H1 (cell line): ENCODE data around the gene WDR37. TPM values are rescaled to one million over a fixed set of nuclear protein-coding genes. Genes with fewer than 3 reads are reported as not detected.

Experiments
- CTCF ChIA-PET: fragments of 300-600 bp; sonication (Branson Sonifier 250); formaldehyde crosslinking; loops from one replicate; lab custom pipeline; 2021; ENCODE audit not compliant: partially characterized antibody; lab: Charles Lee
- POLR2A ChIA-PET: fragments of 300-600 bp; sonication (Branson Sonifier 250); formaldehyde crosslinking; loops from one replicate; lab custom pipeline; 2021; ENCODE audit warnings: inconsistent platforms; ENCODE audit not compliant: partially characterized antibody; lab: Charles Lee
- DNase-seq, 2 experiments: peaks; one replicate each; pipeline versions ENCODE4 v3.0.0 to v3.0.0-alpha.2; 2010 to 2022; ENCODE audit warnings: low spot score in 2 of 2, low read depth in 1 of 2, mixed read lengths in 1 of 2
- FAIRE-seq: peaks from 2 replicates; lab custom pipeline; 2011; peaks lifted over from hg19 to GRCh38; lab: Jason Lieb, UNC
- H2AFZ ChIP-seq: 2 replicates; pipeline ENCODE4 v1.8.1; 2012; ENCODE audit warnings: low read length, inconsistent platforms
- H2AK5ac ChIP-seq: 2 replicates; pipeline ENCODE4 v1.6.1; 2013; ENCODE audit warnings: low read depth, low read length
- H2BK120ac ChIP-seq: replicated peaks from 2 replicates; pipeline ENCODE3; 2013; ENCODE audit warnings: low read depth, low read length, inconsistent platforms
- H2BK12ac ChIP-seq: 2 replicates; pipeline ENCODE4 v1.6.1; 2013; ENCODE audit warnings: low read depth, low read length
- H2BK15ac ChIP-seq: 2 replicates; pipeline ENCODE4 v1.6.1; 2013; ENCODE audit warnings: low read length
- H2BK20ac ChIP-seq: 2 replicates; pipeline ENCODE4 v1.6.1; 2013; ENCODE audit warnings: low read length
- H2BK5ac ChIP-seq: 2 replicates; pipeline ENCODE4 v1.6.1; 2013; ENCODE audit warnings: low read depth, low read length
- H3K14ac ChIP-seq: 2 replicates; pipeline ENCODE4 v1.6.1; 2013; ENCODE audit warnings: inconsistent platforms; ENCODE audit not compliant: insufficient read length
- H3K18ac ChIP-seq: 2 replicates; pipeline ENCODE4 v1.6.1; 2013; ENCODE audit warnings: low read length; ENCODE audit errors: extremely low read depth
- H3K23ac ChIP-seq: 2 replicates; pipeline ENCODE4 v1.6.1; 2013; ENCODE audit warnings: inconsistent platforms; ENCODE audit not compliant: insufficient read length
- H3K23me2 ChIP-seq: 2 replicates; pipeline ENCODE4 v1.6.1; 2013; ENCODE audit warnings: low read depth, low read length
- H3K27ac ChIP-seq: 2 replicates; pipeline ENCODE4 v1.6.1; 2011; ENCODE audit warnings: low read depth, low read length, inconsistent platforms
- H3K27me3 ChIP-seq, 4 experiments: replicated peaks in 1 of 4; 1 replicate in 1 of 4; 2 replicates in 3 of 4; pipeline versions ENCODE4 v1.6.1 to v1.8.1; 2011 to 2013; ENCODE audit warnings: low read length in 3 of 4, mild to moderate bottlenecking in 3 of 4, inconsistent platforms in 2 of 4, mixed read lengths in 2 of 4, moderate library complexity in 1 of 4; ENCODE audit not compliant: control insufficient read depth in 3 of 4, insufficient read depth in 3 of 4; ENCODE audit errors: extremely low read depth in 1 of 4
- H3K36me3 ChIP-seq, 4 experiments: 2 replicates each; pipeline versions ENCODE4 v1.6.1 to v1.8.1; 2011 to 2013; ENCODE audit warnings: mild to moderate bottlenecking in 4 of 4, low read length in 3 of 4, moderate library complexity in 2 of 4, control low read depth in 1 of 4, inconsistent platforms in 1 of 4; ENCODE audit not compliant: insufficient read depth in 4 of 4, control insufficient read depth in 2 of 4
- H3K4ac ChIP-seq: replicated peaks from 2 replicates; pipeline ENCODE3; 2013; ENCODE audit warnings: low read length, low read depth, mixed read lengths, inconsistent platforms; ENCODE audit not compliant: insufficient read length
- H3K4me1 ChIP-seq, 4 experiments: replicated peaks in 1 of 4; 1 replicate in 1 of 4; 2 replicates in 3 of 4; pipeline versions ENCODE4 v1.6.1 to v1.8.1; 2011 to 2013; ENCODE audit warnings: low read length in 3 of 4, inconsistent platforms in 2 of 4, mixed read lengths in 1 of 4; ENCODE audit not compliant: insufficient read depth in 4 of 4, control insufficient read depth in 3 of 4
- H3K4me2 ChIP-seq, 2 experiments: 2 replicates each; pipeline versions ENCODE4 v1.6.1 to v1.8.1; 2011 to 2013; ENCODE audit warnings: low read depth in 2 of 2, low read length in 2 of 2, control low read depth in 1 of 2, inconsistent platforms in 1 of 2, mild to moderate bottlenecking in 1 of 2; ENCODE audit not compliant: insufficient read depth in 1 of 2
- H3K4me3 ChIP-seq, 4 experiments: fragments of 200-600, 300-600 bp in 1 of 4; sonication (generic), shearing (Covaris generic), sonication (Bioruptor Twin) in 1 of 4; 2 replicates each; pipeline versions ENCODE4 v1.5.1 to v1.8.1; 2011 to 2016; ENCODE audit warnings: low read length in 4 of 4, low read depth in 3 of 4, control low read depth in 2 of 4, inconsistent platforms in 2 of 4, mild to moderate bottlenecking in 2 of 4, mixed read lengths in 1 of 4, moderate library complexity in 1 of 4; ENCODE audit not compliant: insufficient read depth in 2 of 4; ENCODE audit errors: extremely low read depth in 1 of 4
- H3K56ac ChIP-seq: replicated peaks from 2 replicates; pipeline ENCODE3; 2013; ENCODE audit warnings: low read depth, mild to moderate bottlenecking, mixed read lengths, low read length, inconsistent platforms; ENCODE audit not compliant: insufficient read length
- H3K79me1 ChIP-seq: 2 replicates; pipeline ENCODE4 v1.6.1; 2013; ENCODE audit warnings: low read depth, low read length, control low read depth
- H3K79me2 ChIP-seq, 2 experiments: 2 replicates each; pipeline versions ENCODE4 v1.6.1 to v1.8.1; 2012 to 2013; ENCODE audit warnings: low read length in 2 of 2, mild to moderate bottlenecking in 2 of 2, inconsistent platforms in 1 of 2; ENCODE audit not compliant: insufficient read depth in 2 of 2, control insufficient read depth in 1 of 2
- H3K9ac ChIP-seq, 4 experiments: replicated peaks in 1 of 4; 1 replicate in 1 of 4; 2 replicates in 3 of 4; pipeline versions ENCODE4 v1.6.1 to v1.8.1; 2011 to 2013; ENCODE audit warnings: low read depth in 3 of 4, low read length in 3 of 4, control low read depth in 2 of 4, mild to moderate bottlenecking in 2 of 4, moderate library complexity in 2 of 4, inconsistent platforms in 1 of 4; ENCODE audit errors: extremely low read depth in 1 of 4
- H3K9me3 ChIP-seq, 2 experiments: 2 replicates each; pipeline versions ENCODE4 v1.6.1 to v1.8.1; 2012 to 2013; ENCODE audit warnings: mild to moderate bottlenecking in 2 of 2, moderate library complexity in 2 of 2, control low read depth in 1 of 2, inconsistent platforms in 1 of 2, low read depth in 1 of 2, low read length in 1 of 2, mixed read lengths in 1 of 2; ENCODE audit not compliant: insufficient read depth in 2 of 2
- H4K20me1 ChIP-seq, 2 experiments: replicated peaks in 1 of 2; 2 replicates each; pipeline versions ENCODE3 to v1.8.1; 2011 to 2013; ENCODE audit warnings: inconsistent platforms in 2 of 2, low read length in 2 of 2, mild to moderate bottlenecking in 1 of 2; ENCODE audit not compliant: insufficient read depth in 2 of 2, control insufficient read depth in 1 of 2
- H4K5ac ChIP-seq: 2 replicates; pipeline ENCODE4 v1.6.1; 2013; ENCODE audit warnings: low read length, low read depth, mixed read lengths, inconsistent platforms; ENCODE audit not compliant: insufficient read length
- H4K8ac ChIP-seq: 2 replicates; pipeline ENCODE4 v1.8.0; 2013; ENCODE audit warnings: mild to moderate bottlenecking, moderate library complexity, low read length, inconsistent platforms; ENCODE audit not compliant: insufficient read depth; ENCODE audit errors: extremely low read depth
- H4K91ac ChIP-seq: replicated peaks from 2 replicates; pipeline ENCODE3; 2013; ENCODE audit warnings: low read length, mixed read lengths, inconsistent platforms; ENCODE audit not compliant: insufficient read length
- ASH2L ChIP-seq: fragments of 200-600, 300-600 bp; sonication (generic); IDR thresholded peaks from one replicate; pipeline ENCODE4 v1.7.1; 2017; ENCODE audit warnings: low read length
- BRCA1 ChIP-seq: IDR thresholded peaks from 2 replicates; pipeline ENCODE4 v1.6.1; 2012; ENCODE audit warnings: low read depth, low read length, improper control_type of control experiment
- CBX5 ChIP-seq: fragments of 300-800, 300-1000 bp; sonication (generic); IDR thresholded peaks from 2 replicates; pipeline ENCODE4 v1.7.1; 2016; ENCODE audit warnings: antibody characterized with exemption, low read length, low read depth
- CREB1 ChIP-seq: IDR thresholded peaks from 2 replicates; pipeline ENCODE4 v1.6.1; 2012; ENCODE audit warnings: inconsistent platforms
- HDAC6 ChIP-seq: IDR thresholded peaks from one replicate; pipeline ENCODE4 v1.7.1; 2012; ENCODE audit warnings: low read depth, mild to moderate bottlenecking, inconsistent platforms, low read length, moderate library complexity
- MAFK ChIP-seq: IDR thresholded peaks from 2 replicates; pipeline ENCODE4 v1.6.1; 2012; ENCODE audit warnings: low read depth, mild to moderate bottlenecking, improper control_type of control experiment, low read length
- POU5F1 ChIP-seq: IDR thresholded peaks from 2 replicates; pipeline ENCODE4 v1.6.1; 2011; ENCODE audit warnings: low read depth, mild to moderate bottlenecking, low read length, moderate library complexity
- RNF2 ChIP-seq: fragments of 200-900, 300-1000 bp; sonication (generic); IDR thresholded peaks from 2 replicates; pipeline ENCODE4 v1.7.1; 2016; ENCODE audit warnings: borderline replicate concordance, low read depth, mild to moderate bottlenecking, antibody characterized with exemption, low read length; ENCODE audit not compliant: poor library complexity, severe bottlenecking; ENCODE audit errors: missing control alignments
- SP1 ChIP-seq: IDR thresholded peaks from 2 replicates; pipeline ENCODE4 v1.6.1; 2011; ENCODE audit warnings: low read depth, low read length
- TBP ChIP-seq: IDR thresholded peaks from 2 replicates; pipeline ENCODE4 v1.6.1; 2011; ENCODE audit warnings: low read depth, low read length, improper control_type of control experiment
- WGBS, 2 experiments: shearing (Covaris generic) in 1 of 2; methylation state at CpG; one replicate each; pipeline versions ENCODE4 v1.1.6 to v1.1.7; 2013 to 2015; ENCODE audit warnings: low lambda C conversion rate in 2 of 2, mixed read lengths in 2 of 2, inconsistent platforms in 1 of 2, low coverage in 1 of 2, missing lambda C conversion rate in 1 of 2; ENCODE audit not compliant: insufficient replicate concordance in 2 of 2, insufficient coverage in 1 of 2, insufficient read length in 1 of 2; ENCODE audit errors: extremely low coverage in 1 of 2, missing lambda C conversion rate in 1 of 2; 5-methylcytosine and 5-hydroxymethylcytosine counted together
- polyA plus RNA-seq, 7 experiments: library from polyadenylated mRNA; depleted of rRNA in 3 of 7; stranded (reverse) in 5 of 7; unstranded in 2 of 7; fragments of >200 nt in 5 of 7; fragments of 200-250 nt in 2 of 7; gene quantifications; 1 replicate in 5 of 7; 2 replicates in 1 of 7; 4 replicates in 1 of 7; pipeline versions ENCODE4 v1.2.1 to v1.2.3, GENCODE V29; 2011 to 2013; ENCODE audit warnings: missing spikeins in 2 of 7, mixed read lengths in 2 of 7
- total RNA-seq: library from RNA; stranded (reverse); fragmentation: NEBNext Ultra II Directional; extraction: Animal tissue kit (Norgen Biotek cat#: 25700); gene quantifications from 2 replicates; pipeline ENCODE4 v1.2.1, GENCODE V29; 2021
- TF ChIP-seq, protein P1 (sequence below): IDR thresholded peaks from 2 replicates; pipeline ENCODE4 v1.6.1; 2012; ENCODE audit warnings: low read length, inconsistent platforms
- TF ChIP-seq, protein P2 (sequence below): IDR thresholded peaks from 2 replicates; pipeline ENCODE4 v1.6.1; 2011; ENCODE audit warnings: low read depth, mild to moderate bottlenecking, low read length; ENCODE audit not compliant: insufficient read depth

The WDR37 gene
- total and polyA plus RNA-seq, 2 of the 8 experiments (the other 6 are each of a cell fraction or from before 2014, with no cell fraction given): 9.6 to 12.0 TPM

DNA sequence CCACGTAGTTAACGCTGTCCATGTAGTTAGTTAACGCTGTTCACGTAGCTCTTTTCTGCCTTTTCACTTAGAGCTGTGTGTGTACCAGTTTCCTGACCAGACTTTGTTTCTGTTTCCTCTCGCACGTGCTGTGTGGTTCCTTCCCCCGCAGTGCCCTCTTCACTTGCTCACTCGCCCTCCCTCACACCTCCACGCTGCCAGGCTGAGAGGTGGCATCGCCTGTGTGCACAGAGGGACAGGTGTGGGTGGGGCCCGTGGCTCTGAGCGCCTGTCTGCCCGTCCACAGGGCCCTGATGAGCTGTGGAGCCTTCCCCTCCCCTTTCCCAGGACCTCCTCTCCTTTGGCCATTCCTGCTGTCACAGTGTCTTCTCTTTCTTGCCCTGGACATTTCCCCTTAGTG lies 30.6 kb downstream of the WDR37 start:
- CTCF ChIA-PET: interaction anchor here (0.9 to 3.1 kb wide), 5 partner anchors 10 to 23 kb away, joined by 4 to 11 read pairs (median 5); no protein-coding TSS in a partner anchor
- Histone ChIP-seq H3K23ac (no peak overlapping the region), H3K56ac (no peak overlapping the region), H2BK5ac (no peak overlapping the region; the same call in 1 of the 2 replicates), H4K8ac (no peak overlapping the region; the same call in 1 of the 2 replicates), H2BK15ac (no peak overlapping the region), H2BK12ac (no peak overlapping the region), H3K9ac (no peak overlapping the region), H3K14ac (no peak overlapping the region), H3K27me3 (no peaks in the 10 kb centered on the region), H3K79me2 (no peaks in the 10 kb centered on the region), H2AK5ac (no peak overlapping the region), H2BK120ac (no peak overlapping the region), H4K5ac (no peak overlapping the region), H4K91ac (no peak overlapping the region), H3K4me3 (no peak overlapping the region), H2BK20ac (no peak overlapping the region), H3K4me1 (no peaks in the 10 kb centered on the region), H3K18ac (no peak overlapping the region), H3K9me3 (no peaks in the 10 kb centered on the region), H3K36me3 (peaks cover 10 to 34% (median 25%) of the 10 kb centered on the region in 4 experiments; a peak in 7 of 8 replicates), H3K79me1 (no peaks in the 10 kb centered on the region), H3K23me2 (no peaks in the 10 kb centered on the region), H2AFZ (no peak overlapping the region), H4K20me1 (peaks cover 0 to 7% of the 10 kb centered on the region in 2 experiments), H3K4ac (no peak overlapping the region), H3K4me2 (no peak overlapping the region), H3K27ac (no peak overlapping the region)
- FAIRE-seq: no peak
- whole genome bisulfite sequencing, 2 experiments: 93% methylated on average over 13 of the region's 13 CpGs; no CpG with 5 or more reads in 1 of the 2 experiments
- POLR2A ChIA-PET: interaction anchor here (1.2 kb wide), 1 partner anchor 23 kb away, joined by 3 read pairs; no protein-coding TSS in a partner anchor
- TF ChIP-seq, protein P1, sequence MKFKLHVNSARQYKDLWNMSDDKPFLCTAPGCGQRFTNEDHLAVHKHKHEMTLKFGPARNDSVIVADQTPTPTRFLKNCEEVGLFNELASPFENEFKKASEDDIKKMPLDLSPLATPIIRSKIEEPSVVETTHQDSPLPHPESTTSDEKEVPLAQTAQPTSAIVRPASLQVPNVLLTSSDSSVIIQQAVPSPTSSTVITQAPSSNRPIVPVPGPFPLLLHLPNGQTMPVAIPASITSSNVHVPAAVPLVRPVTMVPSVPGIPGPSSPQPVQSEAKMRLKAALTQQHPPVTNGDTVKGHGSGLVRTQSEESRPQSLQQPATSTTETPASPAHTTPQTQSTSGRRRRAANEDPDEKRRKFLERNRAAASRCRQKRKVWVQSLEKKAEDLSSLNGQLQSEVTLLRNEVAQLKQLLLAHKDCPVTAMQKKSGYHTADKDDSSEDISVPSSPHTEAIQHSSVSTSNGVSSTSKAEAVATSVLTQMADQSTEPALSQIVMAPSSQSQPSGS: no peak
- TF ChIP-seq, protein P2, sequence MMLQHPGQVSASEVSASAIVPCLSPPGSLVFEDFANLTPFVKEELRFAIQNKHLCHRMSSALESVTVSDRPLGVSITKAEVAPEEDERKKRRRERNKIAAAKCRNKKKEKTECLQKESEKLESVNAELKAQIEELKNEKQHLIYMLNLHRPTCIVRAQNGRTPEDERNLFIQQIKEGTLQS: no peak
- no peak for TF ChIP-seq ASH2L
- TF ChIP-seq TBP: no peak
- TF ChIP-seq RNF2: no peak
- no peak for TF ChIP-seq SP1
- TF ChIP-seq MAFK: no peak
- TF ChIP-seq HDAC6: no peak
- no peak for TF ChIP-seq BRCA1
- TF ChIP-seq CREB1: no peak
- no peak for TF ChIP-seq POU5F1
- TF ChIP-seq CBX5: no peak
- no peak for DNase-seq
